Mammary epithelial cell (primary cell): ENCODE results near the gene GSG1L.

Source experiments
- EZH2 ChIP-seq: IDR thresholded peaks from 2 replicates; pipeline ENCODE4 v1.6.1; 2012; ENCODE audit warnings: low read length, inconsistent platforms, borderline replicate concordance
- TF ChIP-seq, protein P1 (sequence below), 2 donors: IDR thresholded peaks in 1 of 2; conservative IDR thresholded peaks in 1 of 2; 2 replicates each; pipeline ENCODE4 v1.5.1; 2011 to 2012; ENCODE audit warnings: inconsistent platforms in 2 of 2, low read length in 2 of 2, mild to moderate bottlenecking in 2 of 2, control low read depth in 1 of 2, low read depth in 1 of 2; ENCODE audit not compliant: insufficient read depth in 1 of 2; ENCODE audit errors: extremely low read depth in 1 of 2

DNA sequence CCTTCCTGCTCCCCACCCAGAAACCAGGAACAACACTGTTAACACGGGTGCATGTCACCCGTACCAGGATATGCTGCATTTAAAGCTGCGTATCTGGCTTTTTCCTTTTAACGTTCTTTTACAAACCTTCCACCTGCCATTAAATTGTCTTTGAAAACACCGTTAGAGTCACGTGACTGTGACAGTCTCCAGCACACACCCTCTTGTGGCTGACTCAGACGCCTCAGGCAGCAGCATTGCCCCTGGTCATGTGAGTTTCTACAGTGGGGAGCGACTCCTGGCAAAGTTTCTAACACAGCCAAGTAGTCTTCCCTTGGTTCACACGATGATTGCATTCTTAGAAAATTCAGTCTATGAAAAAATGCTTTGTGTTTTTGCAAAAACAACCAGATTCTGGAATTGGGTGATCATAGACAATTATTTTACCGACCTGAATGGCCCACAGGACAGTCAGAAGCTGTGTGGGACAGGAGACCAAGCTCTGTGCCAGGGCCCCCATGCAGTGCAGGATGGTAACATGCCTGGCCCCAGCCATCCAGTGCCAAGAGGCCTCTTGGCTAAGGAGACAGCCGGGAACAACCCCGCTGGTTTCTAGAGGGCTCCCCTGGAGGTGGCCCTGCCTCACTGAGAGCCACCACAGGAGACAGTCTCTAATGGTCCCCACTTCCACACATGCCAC, 314.5 kb downstream of the GSG1L start:
- TF ChIP-seq EZH2 = no peak
- TF ChIP-seq, protein P1, sequence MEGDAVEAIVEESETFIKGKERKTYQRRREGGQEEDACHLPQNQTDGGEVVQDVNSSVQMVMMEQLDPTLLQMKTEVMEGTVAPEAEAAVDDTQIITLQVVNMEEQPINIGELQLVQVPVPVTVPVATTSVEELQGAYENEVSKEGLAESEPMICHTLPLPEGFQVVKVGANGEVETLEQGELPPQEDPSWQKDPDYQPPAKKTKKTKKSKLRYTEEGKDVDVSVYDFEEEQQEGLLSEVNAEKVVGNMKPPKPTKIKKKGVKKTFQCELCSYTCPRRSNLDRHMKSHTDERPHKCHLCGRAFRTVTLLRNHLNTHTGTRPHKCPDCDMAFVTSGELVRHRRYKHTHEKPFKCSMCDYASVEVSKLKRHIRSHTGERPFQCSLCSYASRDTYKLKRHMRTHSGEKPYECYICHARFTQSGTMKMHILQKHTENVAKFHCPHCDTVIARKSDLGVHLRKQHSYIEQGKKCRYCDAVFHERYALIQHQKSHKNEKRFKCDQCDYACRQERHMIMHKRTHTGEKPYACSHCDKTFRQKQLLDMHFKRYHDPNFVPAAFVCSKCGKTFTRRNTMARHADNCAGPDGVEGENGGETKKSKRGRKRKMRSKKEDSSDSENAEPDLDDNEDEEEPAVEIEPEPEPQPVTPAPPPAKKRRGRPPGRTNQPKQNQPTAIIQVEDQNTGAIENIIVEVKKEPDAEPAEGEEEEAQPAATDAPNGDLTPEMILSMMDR (conservative IDR thresholded peaks at IDR 0.05 in 1 of 2, IDR thresholded peaks at IDR 0.05 in 1 of 2; ENCODE audit: extremely low read depth in 1 of 2, insufficient read depth in 1 of 2, low read depth in 1 of 2, low read length in 2 of 2) = no peak
